HG03439 (cell line): ENCODE data around the gene MPP2.
"Not testable (repeated sequence)": the region's sequence is repeated elsewhere in the genome, so short reads cannot be mapped to it uniquely, and the experiment has no call there.

ENCODE experiments used
- ATAC-seq: cut with Tn5 transposase; IDR thresholded peaks from one replicate; pipeline ENCODE4 v1.9.1; 2021; ENCODE audit warnings: mild to moderate bottlenecking, moderate library complexity; ENCODE audit not compliant: unreplicated experiment

MPP2 gene

GRCh38 chr17:43852571-43852970, 54.8 kb downstream of the MPP2 start:
- no peak for ATAC-seq

DNA sequence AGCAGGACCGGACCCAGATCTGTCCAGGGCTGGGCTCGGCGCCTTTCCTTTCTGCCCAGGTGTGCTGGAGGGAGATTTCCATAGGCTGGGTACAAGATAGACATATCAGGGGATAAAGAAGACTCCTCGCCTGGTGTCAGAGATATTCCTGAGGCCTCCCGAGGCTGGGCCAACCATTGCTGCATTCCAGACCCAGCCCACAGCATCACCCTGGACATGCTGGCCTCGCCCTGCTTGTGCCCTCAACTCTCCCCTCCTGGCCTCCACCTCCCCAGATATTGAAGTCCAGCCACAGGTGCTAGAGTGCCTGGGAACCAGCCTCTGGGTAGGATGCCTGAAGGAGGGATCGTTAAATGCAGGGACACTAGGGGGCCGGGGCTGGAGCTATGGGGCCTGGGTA, 58.2 kb downstream of the MPP2 start:
- no peak for ATAC-seq

GRCh38 chr17:43848601-43849000, 58.7 kb downstream of the MPP2 start:
- ATAC-seq, result no peak

DNA sequence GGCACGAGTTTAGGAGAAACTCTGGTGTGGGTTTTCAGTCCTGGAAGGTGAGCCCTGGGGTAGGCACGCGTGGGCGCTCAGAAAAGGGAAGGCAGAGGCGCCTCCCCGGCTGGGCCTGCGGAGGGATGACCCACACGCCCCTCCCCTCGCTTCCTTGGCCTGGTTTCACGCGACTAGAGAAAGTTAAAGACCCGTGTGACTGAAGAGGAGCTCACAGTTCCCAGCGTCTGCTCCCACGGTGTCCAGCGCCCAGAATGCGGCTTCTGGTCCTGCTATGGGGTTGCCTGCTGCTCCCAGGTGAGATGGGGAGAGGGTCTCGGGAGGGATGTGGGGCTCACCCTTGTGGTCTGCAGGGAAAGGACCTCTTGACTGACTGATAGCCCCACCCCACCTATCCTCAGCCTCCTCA, 60.4 kb downstream of the MPP2 start, which contains the start of gene CD300LG:
CD300LG (plus strand) TSS at position 214 of the 409 bp plus-strand sequence; CDS start at position 255, 41 bp downstream.
- ATAC-seq, result no peak

GRCh38 chr17:43846221-43846712, 61.1 kb downstream of the MPP2 start:
- peak; percentile 59 for ATAC-seq

- ATAC-seq, result no peak
Measured at GRCh38 chr17:43845766-43846165, 61.6 kb downstream of the MPP2 start.

- ATAC-seq, result no peak
Measured at GRCh38 chr17:43844241-43844640, 63.1 kb downstream of the MPP2 start.

DNA sequence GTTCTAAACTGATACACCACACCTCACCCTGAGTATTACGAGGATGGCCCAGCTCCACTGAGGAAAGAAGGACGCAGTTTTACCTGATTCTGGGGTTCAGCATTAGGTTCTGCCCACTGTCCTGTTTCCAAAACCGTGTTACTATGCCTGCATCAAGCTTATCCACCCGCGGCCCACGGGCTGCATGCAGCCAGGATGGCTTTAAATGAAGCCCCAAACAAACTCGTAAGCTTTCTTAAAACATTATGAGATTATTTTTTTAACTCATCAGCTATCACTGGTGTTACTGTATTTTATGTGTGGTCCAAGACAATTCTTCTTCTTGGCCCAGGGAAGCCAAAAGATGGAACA, 64.4 kb downstream of the MPP2 start:
- ATAC-seq, result no peak

DNA sequence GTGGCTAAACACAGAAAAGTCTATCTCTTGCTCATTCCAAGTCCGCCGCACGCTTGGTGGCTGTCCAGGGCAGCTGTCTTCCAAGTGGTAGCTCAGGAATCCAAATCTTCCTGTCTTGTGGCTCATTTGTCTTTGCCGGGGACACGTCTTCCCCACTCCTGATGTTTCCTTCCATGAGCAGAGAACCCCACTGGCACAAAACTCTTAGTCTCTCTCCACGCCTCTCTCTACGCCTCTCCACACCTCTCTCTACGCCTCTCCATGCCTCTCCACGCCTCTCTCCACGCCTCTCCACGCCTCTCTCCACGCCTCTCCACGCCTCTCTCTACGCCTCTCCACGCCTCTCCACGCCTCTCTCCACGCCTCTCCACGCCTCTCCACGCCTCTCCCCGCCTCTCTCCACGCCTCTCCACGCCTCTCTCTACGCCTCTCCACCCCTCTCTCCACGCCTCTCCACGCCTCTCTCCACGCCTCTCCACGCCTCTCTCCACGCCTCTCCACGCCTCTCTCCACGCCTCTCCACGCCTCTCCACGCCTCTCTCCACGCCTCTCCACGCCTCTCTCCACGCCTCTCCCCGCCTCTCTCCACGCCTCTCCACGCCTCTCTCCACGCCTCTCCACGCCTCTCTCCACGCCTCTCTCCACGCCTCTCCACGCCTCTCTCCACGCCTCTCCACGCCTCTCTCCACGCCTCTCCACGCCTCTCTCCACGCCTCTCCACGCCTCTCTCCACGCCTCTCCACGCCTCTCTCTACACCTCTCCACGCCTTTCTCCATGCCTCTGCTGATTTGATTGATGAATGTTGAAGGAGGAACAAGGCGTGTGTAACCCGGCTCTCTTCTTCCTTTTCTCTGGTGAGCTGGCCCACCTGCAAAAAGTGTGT, 65.0 kb downstream of the MPP2 start:
- not testable (repeated sequence) for ATAC-seq

DNA sequence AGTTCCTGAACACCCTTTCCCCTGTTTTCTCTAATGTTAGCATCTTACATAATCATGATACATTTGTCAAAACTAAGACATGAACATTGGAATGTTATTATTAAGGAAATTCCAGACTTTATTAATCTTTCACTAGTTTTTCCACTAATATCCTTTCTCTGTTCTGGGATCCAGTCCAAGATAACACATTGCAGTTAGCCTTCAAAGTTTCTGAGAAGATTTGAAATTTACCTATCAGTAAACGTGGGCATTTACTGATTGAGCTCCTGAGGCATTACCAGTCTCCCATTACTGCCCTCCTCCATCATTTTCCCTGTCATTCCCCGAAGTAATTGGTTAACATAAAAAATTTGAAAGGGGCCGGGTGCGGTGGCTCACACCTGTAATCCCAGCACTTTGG, 66.1 kb downstream of the MPP2 start:
- no peak for ATAC-seq

DNA sequence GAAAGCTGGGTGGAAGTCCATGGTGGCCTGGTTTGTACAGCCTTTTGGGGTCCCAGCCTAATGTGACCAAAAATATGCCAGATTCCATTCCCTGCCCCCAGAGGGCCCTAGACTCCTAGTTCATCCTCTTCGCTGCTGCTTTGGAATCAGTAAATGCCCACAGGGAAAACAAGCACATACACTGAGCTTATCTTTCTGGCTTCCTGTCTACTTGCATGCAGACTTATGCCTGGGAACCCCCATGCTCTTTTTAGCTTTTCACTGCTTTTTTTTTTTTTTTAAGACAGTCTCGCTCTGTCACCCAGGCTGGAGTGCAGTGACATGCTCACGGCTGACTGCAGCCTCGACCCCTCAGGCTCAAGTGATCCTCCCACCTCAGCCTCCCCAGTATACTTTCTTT, 66.5 kb downstream of the MPP2 start:
- no peak for ATAC-seq

DNA sequence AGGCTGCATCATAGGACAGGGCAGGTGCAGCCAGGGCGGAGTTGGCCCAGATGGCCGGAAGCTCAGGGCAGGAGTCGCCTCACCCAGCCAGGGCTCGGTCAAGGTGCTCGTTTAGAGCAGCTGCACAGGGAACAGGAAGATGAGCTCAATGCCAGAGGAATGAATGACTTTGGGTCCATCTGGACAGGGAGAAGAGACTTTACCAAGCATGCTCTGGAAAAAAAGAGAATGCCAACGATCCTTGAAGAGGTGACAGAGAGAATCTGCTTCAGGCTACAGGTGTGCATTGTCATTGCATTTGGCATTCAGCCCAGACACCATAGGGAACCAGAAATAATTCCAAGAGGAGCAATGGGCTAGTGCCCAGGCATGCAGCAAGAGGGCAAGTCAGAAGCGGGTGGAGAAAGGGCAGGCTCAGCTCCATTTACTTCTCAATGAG, 67.6 kb downstream of the MPP2 start:
- no peak for ATAC-seq

DNA sequence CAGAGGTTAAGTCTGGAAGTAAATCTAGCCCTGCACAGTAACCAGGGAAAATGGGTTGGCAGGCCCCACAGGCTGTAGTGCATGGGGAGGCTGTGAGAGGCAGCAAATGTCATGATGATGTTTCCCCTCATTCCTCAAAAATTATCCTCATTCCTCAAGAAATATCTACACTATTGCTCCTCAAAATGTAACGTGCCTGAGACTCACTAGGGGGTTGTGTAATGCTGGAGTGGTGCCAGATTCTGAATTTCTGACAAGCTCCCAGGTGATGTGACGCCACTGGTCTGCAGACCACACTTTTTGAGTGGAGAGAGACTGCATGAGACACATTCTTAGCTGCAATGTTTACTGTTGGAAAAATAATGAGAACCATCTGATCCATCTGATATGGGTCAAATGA, 73.2 kb downstream of the MPP2 start:
- ATAC-seq, result no peak

DNA sequence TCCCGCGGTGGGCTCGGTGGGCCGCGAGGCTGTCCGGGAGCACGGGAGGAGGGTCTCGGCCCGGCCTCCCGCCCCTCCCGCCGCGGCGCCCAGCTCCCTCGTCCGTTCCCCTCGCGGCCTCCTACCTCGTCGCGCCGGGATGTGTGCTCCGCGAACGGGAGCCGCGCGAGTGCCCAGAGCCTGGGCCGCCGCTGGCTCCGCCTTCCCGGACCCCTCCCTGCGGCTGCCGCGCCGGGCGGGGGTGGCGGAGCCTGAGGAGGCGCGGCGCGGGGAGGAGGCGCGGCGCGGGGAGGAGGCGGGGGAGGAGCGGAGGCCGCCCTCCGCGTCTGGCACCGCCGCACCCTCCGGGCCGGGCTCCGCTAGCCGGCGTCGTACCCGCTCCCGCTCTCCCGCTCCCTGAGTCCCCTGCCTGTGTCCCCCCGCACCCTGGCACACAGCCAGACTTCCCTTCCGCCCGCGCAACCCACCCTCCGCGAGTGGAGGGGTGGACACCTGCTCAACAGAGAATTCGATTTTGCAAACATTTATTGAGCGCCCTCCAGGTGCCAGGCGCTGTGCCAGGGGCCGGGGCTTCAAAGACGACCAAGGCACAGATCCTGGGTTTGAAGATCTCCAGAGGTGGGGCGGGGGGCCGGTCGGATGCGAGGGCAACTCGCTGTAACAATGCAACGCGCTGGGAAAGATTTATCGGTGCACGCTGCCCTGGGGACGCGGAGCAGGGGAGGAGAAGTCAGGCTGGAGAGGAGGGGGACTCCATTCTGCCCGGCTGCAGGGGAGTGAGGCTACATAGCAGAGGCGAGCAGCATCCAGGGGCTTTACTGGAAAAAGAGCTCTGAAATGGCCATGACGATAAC, 74.1 kb downstream of the MPP2 start, which contains the start of gene MPP3:
MPP3 (minus strand) TSS at position 171 of the 854 bp plus-strand sequence. CDS start 1,240 bp downstream, outside the sequence.
- ATAC-seq, result no peak

DNA sequence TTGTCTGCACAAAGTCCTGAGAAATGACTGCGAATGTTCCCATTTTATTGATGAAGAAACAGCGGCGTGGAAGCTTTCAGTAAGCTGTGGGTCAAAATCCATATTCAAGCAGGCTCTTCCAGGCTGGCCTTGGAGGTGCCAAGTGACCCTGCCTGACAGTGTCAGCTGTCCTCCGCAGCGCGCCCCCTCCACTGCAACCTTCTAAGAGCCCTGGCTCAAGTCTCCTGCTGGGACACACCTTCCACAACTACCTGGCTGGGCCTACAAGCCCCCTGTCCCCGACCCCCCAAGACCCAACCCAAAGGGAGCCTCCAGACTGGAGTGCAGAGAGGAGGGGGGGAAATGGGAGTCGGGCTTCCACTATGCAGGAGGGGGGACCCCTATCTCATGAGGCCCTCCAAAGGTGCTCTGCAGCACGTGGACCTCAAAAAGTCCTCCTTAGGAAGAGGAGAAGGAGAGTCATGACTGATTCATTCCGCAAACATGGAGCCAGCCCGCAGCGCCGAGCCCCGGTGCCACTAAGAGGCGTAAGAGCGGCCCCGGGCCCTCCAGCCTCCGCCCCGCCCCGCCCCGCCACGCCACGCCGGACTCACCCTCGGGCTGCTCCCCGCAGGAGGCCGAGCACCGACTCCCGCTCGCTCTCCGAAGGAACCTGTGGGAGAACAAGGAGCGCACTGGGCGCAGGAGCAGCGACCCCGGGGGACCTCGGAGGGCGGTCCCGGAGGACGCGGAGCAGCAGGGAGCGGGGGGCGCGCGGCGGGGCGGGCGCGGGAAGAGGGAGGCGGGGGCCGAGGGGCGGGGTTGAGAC, 75.0 kb downstream of the MPP2 start:
- ATAC-seq, result no peak

- no peak for ATAC-seq
Measured at GRCh38 chr17:43831633-43832032, 75.7 kb downstream of the MPP2 start.

- no peak for ATAC-seq
Measured at GRCh38 chr17:43830510-43831140, 76.7 kb downstream of the MPP2 start.

- ATAC-seq, result no peak
Measured at GRCh38 chr17:43829738-43830137, 77.6 kb downstream of the MPP2 start.

DNA sequence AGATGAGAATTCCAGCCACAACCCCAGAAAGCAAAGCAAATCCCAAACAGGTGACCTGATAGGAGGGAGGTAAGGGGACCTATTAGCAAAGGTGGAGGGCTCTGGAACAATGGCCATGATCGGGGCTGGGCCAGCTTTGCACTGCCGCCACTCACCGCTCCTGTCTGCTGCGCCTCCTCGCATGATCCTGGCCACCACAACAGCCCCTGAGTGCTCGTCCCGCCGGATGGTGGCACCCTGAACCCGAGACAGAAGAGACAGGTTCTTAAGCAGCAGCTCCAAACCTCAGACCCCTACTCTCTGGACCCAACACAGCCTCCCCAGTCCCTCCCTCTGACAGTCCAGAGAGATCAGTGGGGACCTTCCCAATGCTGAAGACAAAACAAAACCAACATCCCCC, 79.7 kb downstream of the MPP2 start:
- ATAC-seq, result no peak

GRCh38 chr17:43826206-43826605, 81.1 kb downstream of the MPP2 start:
- no peak for ATAC-seq
